HG03457 (cell line): ENCODE results near the gene LRP8.
"Not testable (repeated sequence)": the region's sequence is repeated elsewhere in the genome, so short reads cannot be mapped to it uniquely, and the experiment has no call there.

Experiments
- ATAC-seq: cut with Tn5 transposase; IDR thresholded peaks from one replicate; pipeline ENCODE4 v1.9.1; 2021; ENCODE audit warnings: moderate number of reproducible peaks; ENCODE audit not compliant: unreplicated experiment

LRP8 gene

GRCh38 chr1:53237638-53238037 is 90.2 kb downstream of the LRP8 start:
- no peak for ATAC-seq

GRCh38 chr1:53220962-53221286 is 106.9 kb downstream of the LRP8 start:
- ATAC-seq: no peak

GRCh38 chr1:53220171-53220961 is 107.5 kb downstream of the LRP8 start, which contains the start of gene CZIB:
CZIB (minus strand) TSS chr1:53220634; CDS start chr1:53220575, 59 bp downstream.
- peak; percentile 91 for ATAC-seq

GRCh38 chr1:53219711-53220110 is 108.2 kb downstream of the LRP8 start:
- ATAC-seq: no peak

- ATAC-seq: no peak
These were observed 109.7 kb downstream of the LRP8 start for GRCh38 chr1:53218201-53218600.

- no peak for ATAC-seq
These were observed 113.4 kb downstream of the LRP8 start for GRCh38 chr1:53214376-53214940.

GRCh38 chr1:53210954-53211353 is 116.9 kb downstream of the LRP8 start:
- ATAC-seq: no peak

GRCh38 chr1:53210352-53210751 is 117.5 kb downstream of the LRP8 start:
- no peak for ATAC-seq

- no peak for ATAC-seq
These were observed 120.1 kb downstream of the LRP8 start for GRCh38 chr1:53207726-53208125.

- ATAC-seq: no peak
These were observed 121.0 kb downstream of the LRP8 start for GRCh38 chr1:53206735-53207379.

- not testable (repeated sequence) for ATAC-seq
These were observed 121.7 kb downstream of the LRP8 start for GRCh38 chr1:53206083-53206685.

GRCh38 chr1:53205496-53205895 is 122.4 kb downstream of the LRP8 start:
- not testable (repeated sequence) for ATAC-seq

- no peak for ATAC-seq
These were observed 124.4 kb downstream of the LRP8 start for GRCh38 chr1:53203466-53203865.

GRCh38 chr1:53198241-53198651 is 129.6 kb downstream of the LRP8 start:
- no peak for ATAC-seq

GRCh38 chr1:53197291-53198200 is 130.3 kb downstream of the LRP8 start:
- no peak for ATAC-seq

GRCh38 chr1:53196485-53197290 is 131.2 kb downstream of the LRP8 start, which contains the start of gene CPT2:
CPT2 (plus strand) TSS chr1:53196824; CDS start chr1:53196944, 120 bp downstream.
- ATAC-seq: peak; percentile 97

- no peak for ATAC-seq
These were observed 131.8 kb downstream of the LRP8 start for GRCh38 chr1:53196017-53196484.

- no peak for ATAC-seq
These were observed 132.4 kb downstream of the LRP8 start for GRCh38 chr1:53195246-53196016.
